Prostate gland (tissue), 2 donors: ENCODE results near the gene IL21R.
"Not testable (repeated sequence)": the region's sequence is repeated elsewhere in the genome, so short reads cannot be mapped to it uniquely, and the experiment has no call there.

Experiments
- CTCF ChIP-seq, 4 experiments: fragments of 200-600 bp in 2 of 4; fragments of 450-650 bp in 2 of 4; sonication (generic) in 2 of 4; IDR thresholded peaks; 1 replicate in 3 of 4; 2 replicates in 1 of 4; pipeline ENCODE4 v1.5.1; 2016 to 2019; ENCODE audit warnings: antibody characterized with exemption in 4 of 4, mild to moderate bottlenecking in 2 of 4, moderate library complexity in 2 of 4
- POLR2A ChIP-seq: fragments of 450-650 bp; IDR thresholded peaks from one replicate; pipeline ENCODE4 v1.6.1; 2016; ENCODE audit warnings: antibody characterized with exemption, mild to moderate bottlenecking
- POLR2AphosphoS5 ChIP-seq: sonication (generic); formaldehyde crosslinking; IDR thresholded peaks from one replicate; pipeline ENCODE4 v1.6.1; 2017; ENCODE audit warnings: antibody characterized with exemption

GRCh38 chr16:27398341-27398893 is 3.6 kb upstream of the IL21R start:
- TF ChIP-seq CTCF (IDR thresholded peaks at IDR 0.05); POLR2AphosphoS5; POLR2A: not testable (repeated sequence)
